ENCODE results near the gene TMEM47. TPM values are rescaled to one million over a fixed set of nuclear protein-coding genes. Genes with fewer than 3 reads are reported as not detected.

Gene TMEM47
- polyA plus RNA-seq, 6 donors from 2014 or later: not detected

- Mint-ChIP-seq H3K27me3 (no peaks in the 10 kb centered on the region), H3K4me3 (no peak overlapping the region), H3K36me3 (no peaks in the 10 kb centered on the region), H3K9me3 (peaks cover 0 to 6% (median 0%) of the 10 kb centered on the region in 7 donors), H3K27ac (no peak overlapping the region), H3K4me1 (no peaks in the 10 kb centered on the region)
- no peak for ATAC-seq (ENCODE audit: low read depth in 2 of 2)
- no peak for DNase-seq
Measured at GRCh38 chrX:34632384-34632783, 24.7 kb downstream of the TMEM47 start.

DNA sequence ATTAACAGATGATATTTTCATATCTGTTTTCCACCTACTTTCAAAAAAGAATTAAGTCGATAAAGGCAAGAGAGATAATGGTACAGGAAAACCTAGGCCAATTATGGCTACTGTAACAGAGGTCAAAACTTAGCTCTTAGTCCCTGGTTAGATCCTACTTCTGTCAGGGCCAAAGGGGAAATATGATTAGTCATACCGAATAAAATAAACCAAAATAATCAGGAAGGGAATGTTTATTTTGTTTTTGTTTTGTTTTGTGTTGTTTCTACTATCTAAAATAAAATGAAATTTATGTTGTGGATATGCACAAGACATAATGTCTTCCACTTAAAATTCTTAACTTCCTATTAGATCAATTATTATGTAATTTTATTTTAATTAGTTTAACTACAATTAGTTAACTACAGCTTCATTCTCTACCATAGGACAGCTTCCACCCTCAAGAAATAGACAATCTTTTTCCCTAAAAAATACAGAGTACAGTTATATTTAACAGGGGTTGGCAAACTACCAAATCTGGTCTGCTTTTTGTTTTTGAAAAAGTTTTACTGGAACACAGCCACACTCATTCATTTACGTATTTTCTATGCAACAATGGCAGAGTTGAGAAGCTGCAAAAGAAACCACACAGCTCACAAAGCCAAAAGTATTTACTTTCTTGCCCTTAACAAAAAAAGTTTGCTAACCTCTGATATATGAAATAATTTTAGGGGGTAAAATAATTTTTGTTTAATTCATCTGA is 25.4 kb downstream of the TMEM47 start:
- H3K4me3 Mint-ChIP-seq: no peak overlapping the region
- ATAC-seq (ENCODE audit: low read depth in 2 of 2) (no peak), DNase-seq (no peak)
- no peaks in the 10 kb centered on the region for H3K27me3 Mint-ChIP-seq
- H3K36me3 Mint-ChIP-seq: no peaks in the 10 kb centered on the region
- peaks cover 0 to 6% (median 0%) of the 10 kb centered on the region in 7 donors for H3K9me3 Mint-ChIP-seq
- no peaks in the 10 kb centered on the region for H3K4me1 Mint-ChIP-seq
- no peak overlapping the region for H3K27ac Mint-ChIP-seq

DNA sequence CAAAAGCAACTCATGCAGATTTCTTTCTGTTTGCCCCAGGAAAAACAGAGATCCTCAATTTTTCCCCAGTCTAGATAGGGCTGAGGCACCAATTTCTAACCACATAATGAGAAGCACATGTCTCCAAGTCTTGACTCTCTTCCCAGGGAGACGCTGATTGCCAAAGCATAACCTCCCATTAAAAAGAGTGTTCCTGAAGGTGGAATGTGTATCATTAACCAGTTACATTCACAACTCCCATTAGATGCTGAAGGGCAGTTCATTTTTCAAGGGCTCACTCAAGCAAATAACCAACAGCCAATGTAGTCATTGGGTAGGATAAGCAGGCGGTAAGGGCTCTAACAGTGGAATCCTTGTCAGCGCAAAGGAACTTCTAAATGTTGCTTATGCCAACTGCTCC is 27.5 kb downstream of the TMEM47 start:
- Mint-ChIP-seq H3K9me3 (peaks cover 0 to 4% (median 0%) of the 10 kb centered on the region in 7 donors), H3K27ac (no peak overlapping the region), H3K4me1 (no peaks in the 10 kb centered on the region), H3K27me3 (no peaks in the 10 kb centered on the region), H3K36me3 (no peaks in the 10 kb centered on the region), H3K4me3 (no peak overlapping the region)
- ATAC-seq (ENCODE audit: low read depth in 2 of 2): no peak
- no peak for DNase-seq

DNA sequence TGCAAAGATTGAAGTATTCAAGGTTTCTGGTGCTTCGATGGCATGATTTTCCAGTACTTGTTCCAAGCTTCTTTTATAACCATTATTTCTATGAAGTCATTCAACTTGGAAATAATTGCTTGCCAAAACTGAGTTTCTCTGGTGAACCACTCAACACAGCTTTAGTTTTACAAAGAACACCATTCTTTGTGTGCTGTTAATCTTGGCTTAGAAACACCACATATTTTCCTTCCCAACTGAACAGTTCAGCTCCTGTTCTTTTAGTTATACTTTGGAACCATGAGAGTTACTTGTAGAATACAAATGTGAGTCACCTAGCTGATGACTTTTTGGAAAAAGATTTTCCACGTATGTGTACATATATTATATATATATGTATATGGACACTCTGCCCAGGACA is 32.7 kb downstream of the TMEM47 start:
- H3K9me3 Mint-ChIP-seq: peaks cover 0 to 15% (median 0%) of the 10 kb centered on the region in 7 donors
- H3K4me3 Mint-ChIP-seq: no peak overlapping the region
- H3K4me1 Mint-ChIP-seq: no peaks in the 10 kb centered on the region
- H3K27me3 Mint-ChIP-seq: no peaks in the 10 kb centered on the region
- no peaks in the 10 kb centered on the region for H3K36me3 Mint-ChIP-seq
- H3K27ac Mint-ChIP-seq: no peak overlapping the region
- DNase-seq: no peak
- no peak for ATAC-seq (ENCODE audit: low read depth in 2 of 2)

DNA sequence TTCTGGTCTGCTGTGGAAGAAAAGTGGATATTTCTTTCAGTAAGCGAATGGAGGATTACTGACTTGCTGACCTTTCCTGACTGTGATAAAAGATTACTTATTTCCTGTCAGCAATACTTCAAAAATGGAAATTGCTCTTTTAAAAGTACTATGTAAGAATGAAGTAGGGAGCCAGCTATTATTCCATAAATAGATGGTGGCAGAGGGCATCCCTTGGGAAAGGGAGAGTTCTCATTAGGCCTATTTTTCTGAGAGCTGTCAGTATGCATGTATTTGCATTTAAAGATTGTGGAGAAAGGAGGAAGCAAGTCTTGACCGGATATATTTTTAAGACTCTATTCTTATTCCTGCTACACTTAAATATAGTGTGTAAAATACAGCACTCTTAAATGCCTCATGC is 37.2 kb downstream of the TMEM47 start:
- Mint-ChIP-seq H3K9me3 (peaks cover 0 to 22% (median 0%) of the 10 kb centered on the region in 7 donors), H3K36me3 (no peaks in the 10 kb centered on the region), H3K4me1 (no peaks in the 10 kb centered on the region), H3K27me3 (no peaks in the 10 kb centered on the region), H3K4me3 (no peak overlapping the region), H3K27ac (no peak overlapping the region)
- no peak for ATAC-seq (ENCODE audit: low read depth in 2 of 2)
- DNase-seq: no peak

DNA sequence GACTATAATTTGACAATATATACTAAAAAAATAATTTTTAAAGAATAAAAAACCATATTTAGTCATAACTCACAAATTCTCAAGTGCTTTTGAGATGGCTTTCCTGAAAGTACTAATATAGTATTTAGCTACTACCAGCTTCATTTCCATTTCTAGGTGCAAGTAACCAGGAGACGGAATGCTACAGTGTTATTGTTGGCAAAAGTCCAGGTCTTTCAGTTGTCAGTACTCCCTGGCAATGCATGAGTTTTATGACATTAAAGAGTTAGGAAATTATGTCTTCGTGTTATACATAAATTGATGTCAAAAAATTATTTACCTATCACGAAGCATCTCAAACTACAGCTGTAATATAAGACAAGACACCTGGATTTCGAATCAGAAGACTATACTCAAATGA is 45.0 kb downstream of the TMEM47 start:
- Mint-ChIP-seq H3K36me3 (no peaks in the 10 kb centered on the region), H3K4me3 (no peak overlapping the region), H3K4me1 (no peaks in the 10 kb centered on the region), H3K27ac (no peak overlapping the region), H3K9me3 (peaks cover 0 to 9% (median 4%) of the 10 kb centered on the region in 7 donors), H3K27me3 (no peaks in the 10 kb centered on the region)
- no peak for ATAC-seq (ENCODE audit: low read depth in 2 of 2)
- no peak for DNase-seq

DNA sequence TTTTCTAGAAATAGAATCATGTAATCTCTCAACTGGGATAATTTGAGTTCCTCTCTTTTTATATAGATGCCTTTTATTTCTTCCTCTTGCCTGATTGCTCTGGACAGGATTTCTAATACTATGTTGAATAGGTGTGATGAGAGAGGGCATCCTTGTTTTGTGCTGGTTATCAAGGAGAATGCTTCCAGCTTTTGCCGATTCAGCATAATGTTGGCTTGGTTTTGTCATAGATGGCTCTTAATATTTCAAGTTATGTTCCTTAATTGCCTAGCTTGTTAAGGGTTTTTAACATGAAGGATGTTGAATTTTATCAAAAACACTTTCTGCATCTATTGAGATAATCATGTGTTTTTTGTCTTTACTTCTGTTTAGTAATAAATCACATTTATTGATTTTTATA is 58.7 kb downstream of the TMEM47 start:
- Mint-ChIP-seq H3K27me3 (no peaks in the 10 kb centered on the region), H3K4me1 (no peaks in the 10 kb centered on the region), H3K9me3 (peaks cover 0 to 10% (median 3%) of the 10 kb centered on the region in 7 donors), H3K36me3 (no peaks in the 10 kb centered on the region), H3K4me3 (no peak overlapping the region), H3K27ac (no peak overlapping the region)
- ATAC-seq (ENCODE audit: low read depth in 2 of 2) (no peak), DNase-seq (no peak)

DNA sequence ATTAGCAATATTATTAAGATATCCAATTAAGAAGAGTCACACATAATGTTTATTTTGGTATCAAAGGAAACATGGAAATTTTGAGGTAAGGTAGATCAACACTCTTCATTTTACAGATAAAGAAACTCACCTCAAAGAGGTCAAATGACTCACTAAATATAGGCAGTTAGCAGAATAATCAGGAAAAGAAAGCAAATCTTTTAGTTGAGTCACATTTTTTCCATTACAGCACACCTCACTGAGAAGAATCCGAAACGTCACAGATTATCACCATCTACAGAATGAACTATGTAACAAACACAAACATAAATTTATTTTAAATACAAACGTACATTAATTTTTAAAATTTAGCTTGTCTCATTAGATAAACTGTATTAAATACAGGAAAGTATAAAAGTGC is 70.1 kb downstream of the TMEM47 start:
- ATAC-seq (ENCODE audit: low read depth in 2 of 2) (no peak), DNase-seq (no peak)
- Mint-ChIP-seq H3K27me3 (no peaks in the 10 kb centered on the region), H3K36me3 (no peaks in the 10 kb centered on the region), H3K27ac (no peak overlapping the region), H3K9me3 (peaks cover 5 to 16% (median 9%) of the 10 kb centered on the region in 7 donors), H3K4me3 (no peak overlapping the region), H3K4me1 (no peaks in the 10 kb centered on the region)

DNA sequence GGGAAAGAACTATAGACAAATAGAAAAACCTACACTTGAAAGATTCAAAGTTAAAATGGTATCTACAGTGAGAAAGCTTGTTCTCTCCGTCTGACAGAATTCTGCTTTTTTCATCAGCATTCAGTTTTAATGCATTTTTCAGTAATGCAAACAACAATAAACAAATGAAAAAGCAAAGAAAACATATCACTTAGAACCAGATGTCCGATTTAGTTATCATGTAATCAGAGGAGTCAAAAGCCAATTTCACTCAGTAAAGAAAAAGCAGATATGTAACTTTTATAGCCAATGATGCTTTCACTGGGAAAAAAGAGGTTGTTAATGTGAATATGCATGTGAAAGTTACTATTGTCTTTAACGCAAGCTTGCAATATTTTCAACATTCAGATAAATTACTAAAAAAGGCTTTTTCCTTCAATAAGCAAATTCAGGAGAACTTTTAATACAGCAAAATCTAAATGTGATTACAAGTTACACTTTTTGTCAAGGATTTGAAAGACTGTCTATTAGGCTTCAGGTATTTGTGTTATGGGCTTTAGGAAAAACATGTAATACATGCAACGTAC is 70.7 kb downstream of the TMEM47 start:
- ATAC-seq (ENCODE audit: low read depth in 2 of 2) (no peak), DNase-seq (no peak)
- no peak overlapping the region for H3K4me3 Mint-ChIP-seq
- H3K27ac Mint-ChIP-seq: no peak overlapping the region
- peaks cover 5 to 16% (median 9%) of the 10 kb centered on the region in 7 donors for H3K9me3 Mint-ChIP-seq
- no peaks in the 10 kb centered on the region for H3K27me3 Mint-ChIP-seq
- H3K4me1 Mint-ChIP-seq: no peaks in the 10 kb centered on the region
- no peaks in the 10 kb centered on the region for H3K36me3 Mint-ChIP-seq

- Mint-ChIP-seq H3K27ac (no peak overlapping the region), H3K9me3 (peaks cover 5 to 16% (median 9%) of the 10 kb centered on the region in 7 donors), H3K4me3 (no peak overlapping the region), H3K36me3 (no peaks in the 10 kb centered on the region), H3K27me3 (no peaks in the 10 kb centered on the region), H3K4me1 (no peaks in the 10 kb centered on the region)
- ATAC-seq (ENCODE audit: low read depth in 2 of 2) (no peak), DNase-seq (no peak)
Measured at GRCh38 chrX:34585561-34585960, 71.5 kb downstream of the TMEM47 start.

DNA sequence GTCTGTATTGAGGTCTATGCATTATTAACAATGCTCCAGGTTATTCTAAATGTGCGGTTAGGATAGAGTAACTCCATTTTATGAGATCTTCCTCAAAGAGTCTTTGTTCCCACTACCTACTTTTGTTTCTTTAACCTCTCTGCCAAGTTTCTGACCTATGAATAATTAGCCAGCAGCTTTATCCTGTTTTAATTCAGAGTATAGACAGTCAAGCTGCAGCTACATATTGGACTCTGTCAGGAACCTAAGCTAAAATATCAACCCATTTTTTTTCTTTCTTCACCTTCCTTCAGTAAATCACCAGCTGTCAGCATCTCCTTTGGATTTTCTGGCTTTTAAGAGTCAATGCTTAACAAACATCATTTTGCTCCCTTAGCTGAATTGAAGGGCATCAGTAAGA is 72.3 kb downstream of the TMEM47 start:
- H3K27ac Mint-ChIP-seq: no peak overlapping the region
- no peak for ATAC-seq (ENCODE audit: low read depth in 2 of 2)
- H3K4me3 Mint-ChIP-seq: no peak overlapping the region
- no peak for DNase-seq
- no peaks in the 10 kb centered on the region for H3K27me3 Mint-ChIP-seq
- H3K36me3 Mint-ChIP-seq: no peaks in the 10 kb centered on the region
- H3K4me1 Mint-ChIP-seq: no peaks in the 10 kb centered on the region
- peaks cover 5 to 16% (median 7%) of the 10 kb centered on the region in 7 donors for H3K9me3 Mint-ChIP-seq

- Mint-ChIP-seq H3K36me3 (no peaks in the 10 kb centered on the region), H3K27ac (no peak overlapping the region), H3K27me3 (no peaks in the 10 kb centered on the region), H3K9me3 (peaks cover 0 to 5% (median 0%) of the 10 kb centered on the region in 7 donors), H3K4me3 (no peak overlapping the region), H3K4me1 (no peaks in the 10 kb centered on the region)
- DNase-seq: no peak
- ATAC-seq (ENCODE audit: low read depth in 2 of 2): no peak
Measured at GRCh38 chrX:34580069-34580468, 77.0 kb downstream of the TMEM47 start.

GRCh38 chrX:34578237-34578636 is 78.8 kb downstream of the TMEM47 start:
- no peaks in the 10 kb centered on the region for H3K27me3 Mint-ChIP-seq

More at GRCh38 chrX:34578237-34578636, 78.8 kb downstream of the TMEM47 start:
- Mint-ChIP-seq H3K9me3 (peaks cover 0 to 5% (median 0%) of the 10 kb centered on the region in 7 donors), H3K4me1 (no peaks in the 10 kb centered on the region), H3K36me3 (no peaks in the 10 kb centered on the region), H3K4me3 (no peak overlapping the region), H3K27ac (no peak overlapping the region)
- DNase-seq: no peak
- ATAC-seq (ENCODE audit: low read depth in 2 of 2): no peak

Data from naive B cell (primary cell).